PC-3 (cell line): ENCODE measurements around the gene PKP1.

Source experiments
- CTCF ChIP-seq: fragments of 300-600 bp; sonication (generic); conservative IDR thresholded peaks from 2 replicates; pipeline ENCODE4 v1.5.1; 2017; ENCODE audit warnings: antibody characterized with exemption, low read depth, mild to moderate bottlenecking, low read length
- EZH2 ChIP-seq: fragments of 300-600 bp; sonication (generic); IDR thresholded peaks from one replicate; pipeline ENCODE4 v1.6.1; 2017; ENCODE audit warnings: antibody characterized with exemption, mild to moderate bottlenecking, low read length; ENCODE audit not compliant: unreplicated experiment
- EZH2phosphoT487 ChIP-seq: fragments of 300-600 bp; sonication (generic); IDR thresholded peaks from 2 replicates; pipeline ENCODE4 v1.6.1; 2018; ENCODE audit warnings: mild to moderate bottlenecking, antibody characterized with exemption, low read length, borderline replicate concordance

GRCh38 chr1:201311356-201312011 lies 28.2 kb downstream of the PKP1 start:
- TF ChIP-seq EZH2 (no peak), CTCF (no peak), EZH2phosphoT487 (no peak)
